ENCODE results near the gene HOMER2.
A peak's percentile ranks its signal among the peaks of the same experiment; 100 is the strongest.

HOMER2 gene

GRCh38 chr15:82849556-82850512, 102.7 kb downstream of the HOMER2 start:
- H3K27ac ChIP-seq (ENCODE audit: low read length) = no peak overlapping the region
- H3K27me3 ChIP-seq (ENCODE audit: insufficient read depth, low read length, poor library complexity) = no peaks in the 10 kb centered on the region
- H3K4me1 ChIP-seq (ENCODE audit: insufficient read depth, low read length) = peaks cover 22% of the 10 kb centered on the region
- H2AFZ ChIP-seq (ENCODE audit: low read depth, low read length) = no peak overlapping the region
- no peaks in the 10 kb centered on the region for H3K79me2 ChIP-seq (ENCODE audit: insufficient read depth, low read length)
- ATAC-seq (ENCODE audit: insufficient read depth, low read depth) = no peak
- H3K4me3 ChIP-seq (ENCODE audit: low read depth in 1 of 2, low read length in 2 of 2) = no peak overlapping the region
- no peak overlapping the region for H3K4me2 ChIP-seq (ENCODE audit: insufficient read depth, low read length)
- H4K20me1 ChIP-seq (ENCODE audit: insufficient read depth, low read length) = no peaks in the 10 kb centered on the region
- peak; percentile 16 for DNase-seq
- H3K9ac ChIP-seq (ENCODE audit: low read depth, low read length) = no peak overlapping the region
- no peaks in the 10 kb centered on the region for H3K9me3 ChIP-seq (ENCODE audit: insufficient read depth, low read length, severe bottlenecking)
- TF ChIP-seq CTCF (IDR thresholded peaks at IDR 0.05; ENCODE audit: borderline replicate concordance, extremely low read depth, low read length, poor library complexity, severe bottlenecking) = peak; percentile 55
- TF ChIP-seq EZH2 (IDR thresholded peaks at IDR 0.05; ENCODE audit: borderline replicate concordance, low read depth, low read length, severe bottlenecking) = no peak
- H3K36me3 ChIP-seq (ENCODE audit: insufficient read depth, low read length) = no peaks in the 10 kb centered on the region

GRCh38 chr15:82848241-82848993, 104.1 kb downstream of the HOMER2 start:
- DNase-seq = no peak
- no peaks in the 10 kb centered on the region for H3K36me3 ChIP-seq (ENCODE audit: insufficient read depth, low read length)
- H2AFZ ChIP-seq (ENCODE audit: low read depth, low read length) = no peak overlapping the region
- TF ChIP-seq EZH2 (IDR thresholded peaks at IDR 0.05; ENCODE audit: borderline replicate concordance, low read depth, low read length, severe bottlenecking) (no peak), CTCF (IDR thresholded peaks at IDR 0.05; ENCODE audit: borderline replicate concordance, extremely low read depth, low read length, poor library complexity, severe bottlenecking) (no peak)
- no peaks in the 10 kb centered on the region for H3K9me3 ChIP-seq (ENCODE audit: insufficient read depth, low read length, severe bottlenecking)
- H3K4me3 ChIP-seq (ENCODE audit: low read depth in 1 of 2, low read length in 2 of 2) = no peak overlapping the region
- H3K27ac ChIP-seq (ENCODE audit: low read length) = no peak overlapping the region
- H3K4me2 ChIP-seq (ENCODE audit: insufficient read depth, low read length) = no peak overlapping the region
- peaks cover 16% of the 10 kb centered on the region for H3K4me1 ChIP-seq (ENCODE audit: insufficient read depth, low read length)
- no peaks in the 10 kb centered on the region for H4K20me1 ChIP-seq (ENCODE audit: insufficient read depth, low read length)
- no peaks in the 10 kb centered on the region for H3K27me3 ChIP-seq (ENCODE audit: insufficient read depth, low read length, poor library complexity)
- H3K9ac ChIP-seq (ENCODE audit: low read depth, low read length) = no peak overlapping the region
- ATAC-seq (ENCODE audit: insufficient read depth, low read depth) = no peak
- no peaks in the 10 kb centered on the region for H3K79me2 ChIP-seq (ENCODE audit: insufficient read depth, low read length)

GRCh38 chr15:82847703-82848102, 104.8 kb downstream of the HOMER2 start:
- Histone ChIP-seq H3K79me2 (ENCODE audit: insufficient read depth, low read length) (no peaks in the 10 kb centered on the region), H3K9ac (ENCODE audit: low read depth, low read length) (no peak overlapping the region), H3K9me3 (ENCODE audit: insufficient read depth, low read length, severe bottlenecking) (no peaks in the 10 kb centered on the region), H3K4me1 (ENCODE audit: insufficient read depth, low read length) (peaks cover 9% of the 10 kb centered on the region), H3K27me3 (ENCODE audit: insufficient read depth, low read length, poor library complexity) (no peaks in the 10 kb centered on the region), H3K36me3 (ENCODE audit: insufficient read depth, low read length) (no peaks in the 10 kb centered on the region), H4K20me1 (ENCODE audit: insufficient read depth, low read length) (no peaks in the 10 kb centered on the region), H3K27ac (ENCODE audit: low read length) (no peak overlapping the region), H3K4me2 (ENCODE audit: insufficient read depth, low read length) (no peak overlapping the region), H3K4me3 (ENCODE audit: low read depth in 1 of 2, low read length in 2 of 2) (no peak overlapping the region), H2AFZ (ENCODE audit: low read depth, low read length) (no peak overlapping the region)
- TF ChIP-seq EZH2 (IDR thresholded peaks at IDR 0.05; ENCODE audit: borderline replicate concordance, low read depth, low read length, severe bottlenecking) (no peak), CTCF (IDR thresholded peaks at IDR 0.05; ENCODE audit: borderline replicate concordance, extremely low read depth, low read length, poor library complexity, severe bottlenecking) (no peak)
- DNase-seq (no peak), ATAC-seq (ENCODE audit: insufficient read depth, low read depth) (no peak)

Data from DND-41 (cell line).